Right atrium auricular region (tissue), 2 donors: Measurements from ENCODE around the gene LRTM2. TPM values are rescaled to one million over a fixed set of nuclear protein-coding genes. Genes with fewer than 3 reads are reported as not detected.

Experiments
- DNase-seq: peaks from one replicate; pipeline ENCODE4 v3.0.0-alpha.2; 2019; ENCODE audit warnings: low spot score
- H3K27ac ChIP-seq, 2 donors: fragments of 200-600 bp; sonication (generic); 1 replicate in 1 of 2; 2 replicates in 1 of 2; pipeline ENCODE4 v1.5.1; 2016 to 2019
- H3K27me3 ChIP-seq, 2 donors: fragments of 200-600 bp; sonication (generic); one replicate each; pipeline versions ENCODE4 v1.5.1 to v1.6.0; 2017 to 2019
- H3K36me3 ChIP-seq: fragments of 200-600 bp; sonication (generic); one replicate; pipeline ENCODE4 v1.5.1; 2016
- H3K4me1 ChIP-seq, 2 donors: fragments of 200-600 bp; sonication (generic); one replicate each; pipeline versions ENCODE4 v1.5.1 to v1.6.0; 2017 to 2019
- H3K4me3 ChIP-seq, 2 donors: fragments of 200-600 bp; sonication (generic); 1 replicate in 1 of 2; 2 replicates in 1 of 2; pipeline ENCODE4 v1.5.1; 2017 to 2019; ENCODE audit warnings: mild to moderate bottlenecking in 1 of 2, moderate library complexity in 1 of 2
- H3K9me3 ChIP-seq, 2 donors: fragments of 200-600 bp; sonication (generic); one replicate each; pipeline ENCODE4 v1.5.1; 2019
- CTCF ChIP-seq, 2 donors: fragments of 200-600 bp; sonication (generic); IDR thresholded peaks; one replicate each; pipeline ENCODE4 v1.5.1; 2019; ENCODE audit warnings: antibody characterized with exemption in 2 of 2
- total RNA-seq, 2 donors: library from RNA; depleted of rRNA; stranded (reverse); fragments of >200 nt; gene quantifications; one replicate each; pipeline ENCODE4 v1.1.0, GENCODE V29; 2016

The LRTM2 gene
- total RNA-seq, 2 donors from 2014 or later, result not detected

GRCh38 chr12:1825382-1826102 is 5.2 kb downstream of the LRTM2 start:
- Histone ChIP-seq H3K27me3 (no peaks in the 10 kb centered on the region), H3K27ac (no peak overlapping the region), H3K4me3 (no peak overlapping the region), H3K4me1 (peaks cover 0 to 2% of the 10 kb centered on the region in 2 donors), H3K9me3 (no peaks in the 10 kb centered on the region), H3K36me3 (no peaks in the 10 kb centered on the region)
- no peak for TF ChIP-seq CTCF (IDR thresholded peaks at IDR 0.05)
- DNase-seq, result no peak

- Histone ChIP-seq H3K4me1 (peaks cover 0 to 3% of the 10 kb centered on the region in 2 donors), H3K27me3 (no peaks in the 10 kb centered on the region), H3K9me3 (no peaks in the 10 kb centered on the region), H3K4me3 (no peak overlapping the region), H3K36me3 (no peaks in the 10 kb centered on the region), H3K27ac (no peak overlapping the region)
- DNase-seq, result no peak
- TF ChIP-seq CTCF (IDR thresholded peaks at IDR 0.05), result no peak
These were observed 6.0 kb downstream of the LRTM2 start for GRCh38 chr12:1826401-1826800.

- DNase-seq, result no peak
- no peaks in the 10 kb centered on the region for H3K27me3 ChIP-seq
- H3K36me3 ChIP-seq, result no peaks in the 10 kb centered on the region
- H3K27ac ChIP-seq, result no peak overlapping the region
- no peak for TF ChIP-seq CTCF (IDR thresholded peaks at IDR 0.05)
- H3K4me1 ChIP-seq, result peaks cover 0 to 3% of the 10 kb centered on the region in 2 donors
- no peak overlapping the region for H3K4me3 ChIP-seq
- no peaks in the 10 kb centered on the region for H3K9me3 ChIP-seq
These were observed 6.7 kb downstream of the LRTM2 start for GRCh38 chr12:1826867-1827705.

- no peaks in the 10 kb centered on the region for H3K36me3 ChIP-seq
- H3K4me3 ChIP-seq, result no peak overlapping the region
- no peak for DNase-seq
- no peaks in the 10 kb centered on the region for H3K9me3 ChIP-seq
- peaks cover 0 to 3% of the 10 kb centered on the region in 2 donors for H3K4me1 ChIP-seq
- H3K27ac ChIP-seq, result no peak overlapping the region
- no peaks in the 10 kb centered on the region for H3K27me3 ChIP-seq
- TF ChIP-seq CTCF (IDR thresholded peaks at IDR 0.05), result no peak
These were observed 7.8 kb downstream of the LRTM2 start for GRCh38 chr12:1827826-1828805.

- H3K27ac ChIP-seq, result no peak overlapping the region
- no peaks in the 10 kb centered on the region for H3K27me3 ChIP-seq
- no peaks in the 10 kb centered on the region for H3K36me3 ChIP-seq
- no peak for TF ChIP-seq CTCF (IDR thresholded peaks at IDR 0.05)
- peaks cover 0 to 3% of the 10 kb centered on the region in 2 donors for H3K4me1 ChIP-seq
- DNase-seq, result no peak
- no peak overlapping the region for H3K4me3 ChIP-seq
- no peaks in the 10 kb centered on the region for H3K9me3 ChIP-seq
These were observed 8.5 kb downstream of the LRTM2 start for GRCh38 chr12:1828856-1829255.
